ENCODE data around the gene ATP1A4.

DNA sequence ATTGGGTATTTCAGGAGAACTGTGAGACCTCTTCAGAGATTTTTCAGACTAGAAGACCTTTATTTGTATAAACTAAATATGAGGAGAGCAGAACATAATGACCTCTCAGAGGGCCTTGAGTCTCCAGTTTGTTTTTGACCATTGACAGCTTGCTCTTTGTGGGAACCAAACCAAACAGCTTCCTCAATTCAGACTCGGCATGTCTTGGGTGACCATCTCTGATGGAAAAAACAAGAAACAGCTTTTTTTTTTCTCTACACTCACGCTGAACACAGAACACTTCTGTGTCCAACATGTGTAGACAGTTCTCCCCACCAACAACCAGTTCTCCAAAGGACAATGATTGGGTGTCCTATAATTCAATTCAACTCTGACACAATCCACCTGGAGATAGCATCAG, 11.5 kb downstream of the ATP1A4 start:
- TF ChIP-seq, protein P1, sequence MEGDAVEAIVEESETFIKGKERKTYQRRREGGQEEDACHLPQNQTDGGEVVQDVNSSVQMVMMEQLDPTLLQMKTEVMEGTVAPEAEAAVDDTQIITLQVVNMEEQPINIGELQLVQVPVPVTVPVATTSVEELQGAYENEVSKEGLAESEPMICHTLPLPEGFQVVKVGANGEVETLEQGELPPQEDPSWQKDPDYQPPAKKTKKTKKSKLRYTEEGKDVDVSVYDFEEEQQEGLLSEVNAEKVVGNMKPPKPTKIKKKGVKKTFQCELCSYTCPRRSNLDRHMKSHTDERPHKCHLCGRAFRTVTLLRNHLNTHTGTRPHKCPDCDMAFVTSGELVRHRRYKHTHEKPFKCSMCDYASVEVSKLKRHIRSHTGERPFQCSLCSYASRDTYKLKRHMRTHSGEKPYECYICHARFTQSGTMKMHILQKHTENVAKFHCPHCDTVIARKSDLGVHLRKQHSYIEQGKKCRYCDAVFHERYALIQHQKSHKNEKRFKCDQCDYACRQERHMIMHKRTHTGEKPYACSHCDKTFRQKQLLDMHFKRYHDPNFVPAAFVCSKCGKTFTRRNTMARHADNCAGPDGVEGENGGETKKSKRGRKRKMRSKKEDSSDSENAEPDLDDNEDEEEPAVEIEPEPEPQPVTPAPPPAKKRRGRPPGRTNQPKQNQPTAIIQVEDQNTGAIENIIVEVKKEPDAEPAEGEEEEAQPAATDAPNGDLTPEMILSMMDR (conservative IDR thresholded peaks at IDR 0.05; ENCODE audit: low read depth, low read length): no peak
- TF ChIP-seq EZH2 (IDR thresholded peaks at IDR 0.05; ENCODE audit: borderline replicate concordance, low read depth, low read length, poor library complexity, severe bottlenecking): no peak

All from A673 (cell line).